Measurements from ENCODE around the gene CHD1L. TPM values are rescaled to one million over a fixed set of nuclear protein-coding genes. Genes with fewer than 3 reads are reported as not detected.
"Not testable (repeated sequence)": the region's sequence is repeated elsewhere in the genome, so short reads cannot be mapped to it uniquely, and the experiment has no call there.

CHD1L gene
- total RNA-seq, 1 donor from 2014 or later, result 118 TPM

DNA sequence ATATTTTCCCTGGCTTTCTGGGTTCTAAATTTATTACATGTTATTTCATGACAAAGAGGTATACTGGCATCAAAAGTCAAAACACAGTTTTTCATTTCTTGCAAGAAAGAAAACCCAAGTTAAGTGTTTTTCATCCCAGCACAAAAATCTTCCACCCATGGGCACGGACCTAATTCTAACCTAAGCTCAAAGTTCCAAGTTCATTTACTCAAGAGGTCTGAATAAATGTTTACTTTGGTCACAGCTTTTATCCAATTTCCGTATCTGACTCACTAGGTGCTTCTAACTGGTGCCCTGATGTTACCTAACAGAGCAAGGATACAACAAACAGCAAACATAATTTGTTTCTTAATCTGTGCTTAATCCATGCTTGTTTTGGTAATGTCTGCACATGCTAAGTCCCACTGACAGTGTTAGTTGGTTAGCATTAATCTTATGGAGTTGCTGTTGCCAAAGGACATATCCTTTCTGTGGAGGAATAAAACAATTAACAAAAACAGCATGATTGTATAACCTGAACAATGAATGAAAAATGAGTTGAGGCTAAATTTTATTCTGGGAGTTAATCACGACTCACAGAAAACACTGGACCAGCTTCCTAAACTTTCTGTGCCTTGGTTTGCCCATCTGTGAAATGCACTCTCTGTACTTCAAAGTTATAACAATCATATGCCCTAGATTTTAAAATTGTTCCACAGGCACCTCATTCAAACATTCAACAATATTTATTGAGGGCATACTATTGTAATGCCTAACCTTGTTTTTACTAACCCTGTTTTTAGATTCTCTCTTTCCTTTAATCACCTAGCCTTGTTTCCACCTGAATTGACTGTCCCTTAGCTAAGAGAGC, 4.2 kb upstream of the CHD1L start:
- Mint-ChIP-seq H3K36me3 (no peaks in the 10 kb centered on the region), H3K27me3 (ENCODE audit: insufficient read depth, low read depth) (no peaks in the 10 kb centered on the region), H3K27ac (no peak overlapping the region), H3K4me1 (peaks cover 6% of the 10 kb centered on the region), H3K4me3 (no peak overlapping the region), H3K9me3 (peaks cover 14% of the 10 kb centered on the region)
- Histone ChIP-seq H3K36me3 (no peaks in the 10 kb centered on the region), H3K4me2 (no peak overlapping the region), H3K4me1 (peaks cover 9% of the 10 kb centered on the region), H3K79me2 (ENCODE audit: low read depth) (peaks cover 3% of the 10 kb centered on the region), H3K4me3 (no peak overlapping the region), H3K9me3 (ENCODE audit: low read depth) (no peaks in the 10 kb centered on the region), H3F3A (ENCODE audit: low read depth) (no peaks in the 10 kb centered on the region), H3K27me3 (peaks cover 9% of the 10 kb centered on the region), H4K20me1 (ENCODE audit: low read depth) (no peaks in the 10 kb centered on the region), H3K27ac (no peak overlapping the region), H2AFZ (replicated peaks) (no peak overlapping the region), H3K9ac (no peak overlapping the region)
- no peak for DNase-seq (ENCODE audit: low spot score)
- TF ChIP-seq CTCF (IDR thresholded peaks at IDR 0.05), result no peak
- no peak for TF ChIP-seq EZH2phosphoT487 (IDR thresholded peaks at IDR 0.05)
- no peak for TF ChIP-seq EZH2 (IDR thresholded peaks at IDR 0.05)

DNA sequence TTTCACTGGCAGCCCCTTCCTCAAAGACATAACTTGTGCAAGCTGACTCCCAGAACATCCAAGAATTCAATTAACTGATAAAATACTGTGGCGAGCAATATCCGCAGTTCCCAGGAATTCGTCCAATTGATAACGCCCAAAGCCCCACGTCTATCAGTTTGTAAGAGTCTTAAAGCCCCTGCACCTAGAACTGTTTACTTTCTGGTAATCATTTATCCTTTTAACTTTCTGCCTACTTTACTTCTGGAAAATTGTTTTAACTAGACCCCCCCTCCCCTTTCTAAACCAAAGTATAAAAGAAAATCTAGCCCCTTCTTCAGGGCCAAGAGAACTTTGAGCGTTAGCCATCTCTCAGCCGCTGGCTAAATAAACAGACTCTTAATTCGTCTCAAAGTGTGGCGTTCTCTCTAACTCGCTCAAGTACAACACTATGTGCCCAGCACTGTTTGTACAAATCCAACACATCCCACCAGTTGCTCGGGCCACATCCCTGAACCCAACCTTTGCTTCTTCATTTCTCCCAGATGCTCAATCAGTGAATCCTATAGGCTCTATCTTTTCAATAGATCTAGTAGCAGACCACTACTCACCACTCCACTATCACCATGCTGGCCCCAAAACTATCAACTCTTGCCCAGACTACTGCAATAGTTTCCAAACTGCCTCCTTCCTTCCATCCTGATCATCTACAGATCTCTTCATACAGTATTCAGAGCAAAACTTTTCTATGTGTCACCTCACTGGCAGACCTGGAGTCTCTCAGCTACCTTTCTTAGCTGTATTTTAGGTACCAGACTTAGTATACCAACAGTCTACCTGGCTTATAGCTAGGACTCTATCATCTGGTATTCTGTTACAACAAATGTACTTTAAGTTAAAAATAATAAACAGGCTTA, 3.3 kb upstream of the CHD1L start:
- no peak for DNase-seq (ENCODE audit: low spot score)
- Histone ChIP-seq H3K27ac (no peak overlapping the region), H3K27me3 (peaks cover 9% of the 10 kb centered on the region), H3K36me3 (no peaks in the 10 kb centered on the region), H3K79me2 (ENCODE audit: low read depth) (peaks cover 12% of the 10 kb centered on the region), H3K4me3 (no peak overlapping the region), H4K20me1 (ENCODE audit: low read depth) (peaks cover 3% of the 10 kb centered on the region), H3K4me2 (no peak overlapping the region), H3K4me1 (peaks cover 12% of the 10 kb centered on the region), H2AFZ (replicated peaks) (no peak overlapping the region), H3F3A (ENCODE audit: low read depth) (no peaks in the 10 kb centered on the region), H3K9me3 (ENCODE audit: low read depth) (no peaks in the 10 kb centered on the region), H3K9ac (no peak overlapping the region)
- peaks cover 10% of the 10 kb centered on the region for H3K4me1 Mint-ChIP-seq
- no peaks in the 10 kb centered on the region for H3K36me3 Mint-ChIP-seq
- H3K27me3 Mint-ChIP-seq (ENCODE audit: insufficient read depth, low read depth), result no peaks in the 10 kb centered on the region
- H3K4me3 Mint-ChIP-seq, result no peak overlapping the region
- peaks cover 12% of the 10 kb centered on the region for H3K9me3 Mint-ChIP-seq
- no peak overlapping the region for H3K27ac Mint-ChIP-seq
- no peak for TF ChIP-seq EZH2phosphoT487 (IDR thresholded peaks at IDR 0.05)
- TF ChIP-seq EZH2 (IDR thresholded peaks at IDR 0.05), result no peak

GRCh38 chr1:147240131-147240721, 2.3 kb upstream of the CHD1L start:
- not testable (repeated sequence) for H3K4me3 Mint-ChIP-seq; H3K36me3 ChIP-seq; H3F3A ChIP-seq (ENCODE audit: low read depth); H3K27me3 ChIP-seq; H3K36me3 Mint-ChIP-seq; H3K27ac ChIP-seq; H3K27ac Mint-ChIP-seq; H3K4me3 ChIP-seq; H3K9me3 ChIP-seq (ENCODE audit: low read depth); DNase-seq (ENCODE audit: low spot score); H4K20me1 ChIP-seq (ENCODE audit: low read depth); H3K27me3 Mint-ChIP-seq (ENCODE audit: insufficient read depth, low read depth); H2AFZ ChIP-seq (replicated peaks); H3K9ac ChIP-seq
- Histone ChIP-seq H3K4me1 (peaks cover 22% of the 10 kb centered on the region), H3K4me2 (peak overlapping the region; percentile 27), H3K79me2 (ENCODE audit: low read depth) (peaks cover 23% of the 10 kb centered on the region)
- Mint-ChIP-seq H3K4me1 (peaks cover 15% of the 10 kb centered on the region), H3K9me3 (peaks cover 11% of the 10 kb centered on the region)

DNA sequence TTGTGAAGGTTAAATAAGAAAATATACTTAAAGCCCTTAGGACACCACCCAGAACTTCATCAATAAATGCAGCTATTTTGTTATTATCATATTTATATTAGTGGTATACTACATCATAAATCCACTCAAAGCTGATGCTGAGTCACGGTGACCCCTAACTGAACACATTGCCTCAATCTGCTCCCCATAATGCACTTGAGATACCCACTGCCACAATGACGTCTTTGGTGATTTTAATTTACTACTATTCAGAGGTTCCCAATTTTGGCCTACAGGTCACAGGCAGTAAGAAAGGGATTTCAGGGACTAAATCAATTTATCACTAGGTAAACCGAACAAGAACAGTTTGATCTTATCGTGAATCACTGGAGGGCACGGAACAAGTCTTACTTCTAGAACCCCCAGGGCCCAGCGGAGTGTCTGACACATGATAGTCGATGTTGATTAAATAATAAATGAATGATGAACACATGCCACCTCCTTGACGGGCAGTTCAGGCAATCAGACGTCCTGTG, 493 bp upstream of the CHD1L start:
- H3K4me3 ChIP-seq, result peak overlapping the region; percentile 94
- Mint-ChIP-seq H3K27ac (no peak overlapping the region), H3K9me3 (peaks cover 7% of the 10 kb centered on the region), H3K27me3 (ENCODE audit: insufficient read depth, low read depth) (no peaks in the 10 kb centered on the region), H3K4me3 (peak overlapping the region; percentile 88), H3K36me3 (peaks cover 11% of the 10 kb centered on the region), H3K4me1 (peaks cover 19% of the 10 kb centered on the region)
- H4K20me1 ChIP-seq (ENCODE audit: low read depth), result peaks cover 16% of the 10 kb centered on the region
- DNase-seq (ENCODE audit: low spot score), result no peak
- TF ChIP-seq EZH2phosphoT487 (IDR thresholded peaks at IDR 0.05), result no peak
- TF ChIP-seq CTCF (IDR thresholded peaks at IDR 0.05), result no peak
- no peak for TF ChIP-seq EZH2 (IDR thresholded peaks at IDR 0.05)
- H3F3A ChIP-seq (ENCODE audit: low read depth), result peaks cover 9% of the 10 kb centered on the region
- H3K4me2 ChIP-seq, result peak overlapping the region; percentile 64
- peaks cover 28% of the 10 kb centered on the region for H3K4me1 ChIP-seq
- peaks cover 9% of the 10 kb centered on the region for H3K27me3 ChIP-seq
- H2AFZ ChIP-seq (replicated peaks), result peak overlapping the region; percentile 68
- H3K36me3 ChIP-seq, result no peaks in the 10 kb centered on the region
- H3K9ac ChIP-seq, result no peak overlapping the region
- H3K27ac ChIP-seq, result no peak overlapping the region
- H3K79me2 ChIP-seq (ENCODE audit: low read depth), result peaks cover 41% of the 10 kb centered on the region
- H3K9me3 ChIP-seq (ENCODE audit: low read depth), result no peaks in the 10 kb centered on the region
